Stimulated activated CD8-positive, alpha-beta memory T cell treated with anti-CD3 and anti-CD28 coated beads, Interleukin-4, amount 100 ng/mL, for 1 hour (primary cell): ENCODE results near the gene MET.
"Not testable (repeated sequence)": the region's sequence is repeated elsewhere in the genome, so short reads cannot be mapped to it uniquely, and the experiment has no call there.

Source experiments
- DNase-seq, 2 donors: peaks; one replicate each; pipeline ENCODE4 v3.0.0-alpha.2; 2020; ENCODE audit warnings: low read depth in 2 of 2, low spot score in 1 of 2

Gene MET

DNA sequence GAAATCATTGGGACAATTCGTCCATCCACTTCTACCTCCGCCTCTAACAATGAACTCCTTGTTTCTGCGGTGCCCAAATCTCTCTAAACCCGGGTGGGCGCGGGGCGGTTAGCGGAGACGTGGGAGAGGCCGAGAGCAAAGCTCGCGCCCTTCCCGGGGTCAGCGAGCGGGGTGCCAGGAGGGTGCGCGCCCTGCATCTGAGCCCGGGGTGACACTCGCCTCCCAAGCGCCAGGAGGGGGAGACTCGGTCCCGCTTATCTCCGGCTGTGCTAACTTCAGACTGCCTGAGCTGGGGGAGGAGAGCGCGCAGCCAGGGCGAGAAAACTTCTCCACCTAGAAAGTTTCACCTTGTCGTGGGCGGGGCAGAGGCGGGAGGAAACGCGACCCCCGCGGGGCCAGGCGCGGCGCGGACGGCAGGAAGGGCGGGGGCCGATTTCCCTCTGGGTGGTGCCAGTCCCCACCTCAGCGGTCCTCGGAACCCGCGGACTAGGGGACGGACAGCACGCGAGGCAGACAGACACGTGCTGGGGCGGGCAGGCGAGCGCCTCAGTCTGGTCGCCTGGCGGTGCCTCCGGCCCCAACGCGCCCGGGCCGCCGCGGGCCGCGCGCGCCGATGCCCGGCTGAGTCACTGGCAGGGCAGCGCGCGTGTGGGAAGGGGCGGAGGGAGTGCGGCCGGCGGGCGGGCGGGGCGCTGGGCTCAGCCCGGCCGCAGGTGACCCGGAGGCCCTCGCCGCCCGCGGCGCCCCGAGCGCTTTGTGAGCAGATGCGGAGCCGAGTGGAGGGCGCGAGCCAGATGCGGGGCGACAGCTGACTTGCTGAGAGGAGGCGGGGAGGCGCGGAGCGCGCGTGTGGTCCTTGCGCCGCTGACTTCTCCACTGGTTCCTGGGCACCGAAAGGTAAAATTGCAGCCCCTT is at the start of gene MET:
MET (plus strand) TSS at position 516 of the 915 bp plus-strand sequence. CDS start 26,889 bp downstream, outside the sequence.
- no peak for DNase-seq

DNA sequence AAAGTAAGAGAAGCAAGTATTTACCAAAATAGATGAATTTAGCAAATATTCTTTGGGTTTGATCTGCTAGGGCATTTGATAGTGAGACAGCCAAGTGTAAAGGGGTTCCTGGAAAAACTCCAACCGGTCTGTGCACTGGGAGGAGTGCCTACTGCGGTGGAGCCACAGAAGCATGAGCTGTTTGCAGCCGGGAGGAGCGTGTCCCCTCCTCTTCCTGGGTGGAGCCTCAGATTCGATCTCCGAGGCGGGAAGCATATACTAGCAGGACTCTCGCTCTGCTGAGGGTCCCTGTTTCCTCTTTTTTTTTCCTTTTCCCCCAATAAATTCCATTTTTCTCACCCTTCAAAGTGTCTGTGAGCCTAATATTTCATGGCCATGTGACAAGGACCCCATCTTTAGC is 45.1 kb upstream of the MET start:
- DNase-seq, result no peak

DNA sequence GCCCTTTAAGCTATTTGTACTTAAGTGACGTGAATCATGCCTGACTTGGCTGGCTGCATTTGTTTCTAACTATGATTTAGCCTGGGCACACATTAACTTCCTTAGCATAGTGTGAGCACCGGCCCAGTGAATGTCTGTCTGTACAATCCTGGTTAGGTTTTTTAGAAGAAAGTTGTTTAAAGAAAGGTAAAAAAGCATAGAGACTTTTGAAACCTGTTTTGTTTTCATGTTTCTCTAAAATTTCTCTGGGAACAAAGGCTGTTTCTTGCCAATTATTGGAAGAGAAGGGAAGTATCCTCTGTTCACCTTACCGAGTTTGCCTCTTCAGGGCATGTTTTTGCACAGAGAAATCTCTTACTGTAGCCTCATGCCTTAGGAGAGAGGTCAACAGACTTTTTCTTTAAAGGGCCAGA is 42.9 kb upstream of the MET start:
- no peak for DNase-seq

DNA sequence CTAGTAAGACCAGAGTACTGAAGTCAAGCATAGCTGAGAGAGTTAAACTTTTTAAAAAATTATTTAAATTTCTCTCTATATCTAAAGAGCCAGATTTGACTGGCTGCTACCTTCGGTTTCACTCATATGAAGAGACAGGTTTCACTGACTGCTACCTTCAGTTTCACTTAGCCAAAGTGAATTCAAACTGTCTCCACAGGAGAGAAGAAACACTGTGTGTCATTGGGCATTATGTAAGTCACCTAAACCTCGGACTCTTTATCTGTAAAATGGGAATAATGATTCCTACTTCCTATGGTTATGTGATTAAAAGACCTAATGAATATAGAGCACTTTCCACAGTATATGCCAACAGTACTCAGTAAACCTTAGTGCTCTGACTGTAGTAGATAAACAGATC is 41.6 kb upstream of the MET start:
- DNase-seq, result no peak

DNA sequence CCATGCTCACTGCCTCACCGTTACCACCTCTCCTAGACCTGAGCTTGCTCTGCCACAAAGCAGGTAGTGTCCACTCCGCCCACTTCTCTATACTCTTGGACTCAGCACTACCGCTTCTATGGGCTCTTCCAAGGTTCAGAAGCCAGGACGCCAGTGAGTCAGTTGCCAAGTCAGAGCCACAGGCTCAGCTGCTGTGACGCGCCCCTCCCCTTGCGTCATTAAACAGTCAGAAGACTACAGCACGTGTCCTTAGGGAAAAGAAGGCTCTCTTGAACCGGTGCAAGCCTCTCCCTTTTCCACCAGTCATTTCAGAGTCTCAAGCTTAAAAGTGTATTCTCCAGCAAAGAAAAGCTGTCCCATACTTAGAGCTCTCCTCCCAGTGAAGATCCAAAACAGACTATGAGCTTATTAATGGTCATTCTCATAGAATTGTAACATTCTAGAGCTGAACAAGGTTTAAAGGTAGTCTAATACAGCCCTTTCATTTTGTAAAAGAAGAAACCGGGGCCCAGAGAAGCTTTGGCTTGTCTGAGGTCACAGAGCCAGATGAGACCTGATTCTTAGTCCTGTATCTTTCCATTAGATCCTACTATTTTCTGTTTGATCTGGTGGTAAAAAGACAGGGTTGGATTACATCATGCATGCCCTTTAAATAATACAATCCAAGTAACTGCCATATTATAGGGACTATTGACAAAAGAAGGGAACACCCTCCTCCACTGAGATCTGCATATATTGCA is 40.9 kb upstream of the MET start:
- DNase-seq, result no peak

DNA sequence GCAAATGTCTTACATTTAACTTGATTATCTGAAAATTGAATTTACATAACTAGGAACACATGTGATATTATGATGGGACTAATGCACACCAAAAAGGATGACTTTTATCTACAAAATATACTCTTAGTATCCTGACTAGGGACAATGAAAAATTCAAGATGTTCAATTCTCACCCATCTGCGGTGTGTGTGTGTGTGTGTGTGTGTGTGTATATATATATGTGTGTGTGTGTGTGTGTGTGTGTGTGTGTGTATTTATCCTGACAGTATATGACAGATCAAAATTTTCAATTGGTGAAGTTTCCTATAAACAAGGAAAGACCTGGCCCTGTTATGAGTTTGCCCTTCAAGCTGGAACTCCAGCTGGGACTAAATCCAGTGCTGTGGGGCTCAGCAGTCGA is 40.3 kb upstream of the MET start:
- DNase-seq, result no peak

DNA sequence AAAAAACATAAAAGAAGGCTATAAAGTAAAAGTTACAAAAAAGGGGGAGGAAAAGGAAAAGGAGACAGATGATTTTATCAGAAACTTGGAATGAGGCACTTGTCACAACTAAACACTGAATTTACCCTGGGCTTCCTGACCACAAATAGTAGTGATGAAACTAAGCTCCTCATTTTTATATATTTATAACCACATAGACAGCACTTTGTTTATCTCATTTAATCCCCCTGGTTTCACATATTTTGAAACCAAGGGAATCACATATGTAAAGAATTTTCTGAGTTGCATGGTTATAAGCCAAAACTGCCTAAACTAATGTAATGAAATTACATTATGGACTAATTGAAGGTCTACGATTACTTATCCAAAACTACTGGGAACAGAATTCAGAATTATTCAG is 39.6 kb upstream of the MET start:
- DNase-seq, result no peak

DNA sequence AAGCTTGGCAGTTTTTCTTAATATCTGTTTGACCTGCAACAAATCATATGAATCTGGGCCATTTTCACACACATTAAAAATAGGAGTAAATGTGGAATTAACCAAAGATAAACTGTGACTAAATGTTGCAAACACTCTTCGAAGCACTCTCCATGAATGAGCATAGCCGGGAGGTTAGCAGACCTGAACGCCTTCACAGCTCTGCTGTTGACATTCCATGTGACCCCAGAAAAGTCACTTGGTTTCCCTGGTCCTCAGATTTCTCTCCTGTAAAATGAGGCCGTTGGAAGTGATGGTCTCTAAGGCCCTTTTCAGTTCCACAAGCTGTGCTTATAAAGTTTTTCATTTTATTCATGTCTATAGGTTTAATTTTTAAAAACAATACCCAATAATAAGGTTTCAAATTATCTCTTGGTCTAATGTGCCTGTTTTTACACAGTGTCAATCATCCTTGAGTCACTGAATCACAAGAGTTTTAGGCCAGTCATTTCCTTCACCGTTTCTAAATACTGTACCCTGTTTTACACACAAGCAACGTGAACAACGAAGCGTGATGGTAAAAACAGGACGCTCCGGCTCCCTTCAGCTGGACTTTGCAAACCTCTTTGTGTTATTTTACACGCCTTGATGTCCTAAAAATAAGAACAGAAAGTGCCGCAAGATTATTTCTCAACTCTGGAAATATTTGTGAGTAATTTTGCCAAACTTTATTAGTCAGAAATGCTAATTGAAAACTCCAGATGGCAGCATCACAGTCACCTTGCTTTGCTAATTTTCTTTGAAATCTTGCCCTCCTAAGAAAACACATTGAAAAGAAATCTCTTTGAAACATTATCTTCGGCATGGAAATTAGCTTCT is 38.6 kb upstream of the MET start:
- DNase-seq, result no peak

DNA sequence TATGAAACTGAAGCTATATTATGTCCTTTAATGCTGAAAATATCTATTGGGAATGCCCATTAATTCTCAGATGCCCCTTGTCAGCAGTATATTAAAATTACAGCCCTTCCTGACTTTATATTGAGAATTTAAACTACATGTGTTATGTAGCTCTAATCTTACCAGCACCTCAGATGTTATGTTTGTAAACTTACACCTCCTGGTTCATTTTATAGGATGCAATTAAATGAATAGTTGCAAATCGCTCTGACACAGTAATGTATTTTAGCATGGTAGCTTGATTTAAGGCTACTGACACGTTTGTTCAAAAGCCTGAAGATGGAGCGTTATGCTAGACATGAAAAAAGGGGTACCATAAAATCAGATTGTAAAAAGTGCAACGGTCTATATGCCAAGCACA is 35.0 kb upstream of the MET start:
- no peak for DNase-seq

DNA sequence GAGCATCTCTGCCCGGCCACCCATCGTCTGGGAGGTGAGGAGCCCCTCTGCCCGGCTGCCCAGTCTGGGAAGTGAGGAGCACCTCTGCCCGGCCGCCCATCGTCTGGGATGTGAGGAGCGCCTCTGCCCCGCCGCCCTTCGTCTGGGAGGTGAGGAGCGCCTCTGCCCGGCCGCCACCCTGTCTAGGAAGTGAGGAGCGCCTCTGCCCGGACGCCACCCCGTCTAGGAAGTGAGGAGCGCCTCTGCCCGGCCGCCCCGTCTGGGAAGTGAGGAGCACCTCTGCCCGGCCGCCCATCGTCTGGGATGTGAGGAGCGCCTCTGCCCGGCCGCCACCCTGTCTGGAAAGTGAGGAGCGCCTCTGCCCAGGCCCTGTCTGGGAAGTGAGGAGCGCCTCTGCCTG is 33.4 kb upstream of the MET start:
- DNase-seq, result not testable (repeated sequence)

DNA sequence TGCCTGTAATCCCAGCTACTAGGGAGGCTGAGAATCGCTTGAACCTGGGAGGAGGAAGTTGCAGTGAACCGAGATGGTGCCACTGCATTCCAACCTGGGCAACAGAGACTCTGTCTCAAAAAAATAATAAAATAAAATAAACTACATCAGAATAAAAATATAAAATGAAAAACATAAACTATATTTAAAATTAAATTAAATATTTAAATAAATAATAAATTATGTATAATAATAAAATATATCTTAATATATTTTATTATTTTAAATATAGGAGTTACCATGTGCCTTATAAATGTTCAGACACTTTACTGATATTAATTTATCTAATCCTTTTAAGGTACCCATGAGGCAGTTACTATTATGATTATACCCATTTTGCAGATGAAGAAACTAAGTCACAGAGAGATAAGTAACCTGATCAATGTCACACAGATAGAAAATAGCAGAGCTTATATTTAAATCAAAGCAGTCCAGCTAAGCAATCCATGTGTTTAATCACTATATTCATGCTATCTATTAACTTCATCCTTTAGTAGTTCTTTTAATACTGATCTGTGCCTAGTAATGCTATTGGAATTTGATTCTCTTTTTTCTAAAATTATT is 30.3 kb upstream of the MET start:
- DNase-seq, result no peak

DNA sequence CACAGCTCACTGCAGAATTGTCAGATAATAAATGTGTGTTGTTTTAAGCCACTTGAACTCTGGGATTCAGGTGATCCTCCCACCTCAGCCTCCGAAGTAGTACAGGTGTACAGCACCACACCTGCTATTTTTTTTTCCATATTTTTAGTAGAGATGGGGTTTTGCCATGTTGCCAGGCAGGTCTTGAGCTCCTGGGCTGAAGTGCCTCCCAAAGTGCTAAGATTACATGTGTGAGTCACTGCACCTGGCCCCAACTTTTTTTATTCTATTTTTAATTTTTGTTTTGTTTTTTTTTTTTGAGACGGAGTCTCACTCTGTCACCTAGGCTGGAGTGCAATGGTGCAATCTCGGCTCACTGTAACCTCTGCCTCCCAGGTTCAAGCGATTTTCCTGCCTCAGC is 28.8 kb upstream of the MET start:
- not testable (repeated sequence) for DNase-seq

DNA sequence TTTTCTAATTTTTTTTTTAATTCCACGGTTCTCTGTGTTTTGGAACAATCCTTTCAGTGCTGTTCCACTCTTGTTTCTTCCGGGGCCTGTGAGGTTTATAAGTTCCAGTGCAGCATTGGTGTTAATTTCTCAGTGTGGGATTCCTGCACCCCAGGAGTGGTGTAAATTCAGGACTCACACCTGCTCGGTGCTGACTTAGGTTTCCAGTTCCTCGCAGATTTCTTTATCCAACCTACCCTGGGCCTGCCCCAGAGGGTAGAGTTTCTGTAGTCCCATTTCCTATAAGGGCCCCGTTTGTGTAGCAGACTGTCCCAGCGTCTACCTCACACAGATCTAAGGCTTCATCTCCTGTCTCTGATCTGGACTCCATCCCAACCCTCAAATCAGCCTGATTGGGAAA is 27.4 kb upstream of the MET start:
- DNase-seq, result no peak

DNA sequence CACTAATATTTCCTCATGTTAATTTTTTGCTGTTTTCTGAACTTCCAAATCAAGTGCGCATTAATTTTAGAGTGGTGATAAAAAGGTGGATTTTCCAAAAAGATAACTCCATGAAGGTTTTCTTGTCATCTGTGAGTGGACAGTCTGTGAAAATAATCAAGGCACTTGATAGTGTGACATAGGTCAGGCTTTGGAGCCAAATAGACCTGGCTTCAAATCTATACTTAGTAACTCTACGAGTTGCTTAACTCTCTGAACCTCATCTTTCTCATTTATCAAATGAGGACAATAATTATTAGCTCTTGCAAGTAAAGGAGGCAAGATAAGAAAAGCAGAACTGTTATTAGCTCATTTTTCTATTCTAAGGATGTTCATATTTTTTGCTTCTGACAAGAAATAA is 24.7 kb upstream of the MET start:
- DNase-seq, result no peak

DNA sequence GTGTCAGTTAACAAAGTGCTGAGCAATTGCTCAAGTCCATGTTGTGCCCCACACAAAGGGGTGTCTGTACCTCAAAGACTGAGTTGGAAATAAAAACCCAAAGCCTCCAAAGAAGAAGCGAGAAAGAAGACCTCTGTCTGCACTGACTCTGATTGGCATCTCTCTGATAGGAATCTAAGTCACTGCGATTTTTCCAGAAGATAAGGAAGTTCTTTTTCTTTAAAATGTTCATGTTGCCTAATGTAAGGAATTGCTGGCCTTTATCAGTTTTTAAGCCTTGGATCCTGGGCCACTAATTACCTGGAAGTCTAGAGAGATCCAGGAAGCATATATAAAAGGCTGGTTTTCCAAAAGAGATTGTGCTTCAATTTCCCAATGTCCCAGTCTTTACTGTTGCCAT is 24.1 kb upstream of the MET start:
- DNase-seq, result no peak

DNA sequence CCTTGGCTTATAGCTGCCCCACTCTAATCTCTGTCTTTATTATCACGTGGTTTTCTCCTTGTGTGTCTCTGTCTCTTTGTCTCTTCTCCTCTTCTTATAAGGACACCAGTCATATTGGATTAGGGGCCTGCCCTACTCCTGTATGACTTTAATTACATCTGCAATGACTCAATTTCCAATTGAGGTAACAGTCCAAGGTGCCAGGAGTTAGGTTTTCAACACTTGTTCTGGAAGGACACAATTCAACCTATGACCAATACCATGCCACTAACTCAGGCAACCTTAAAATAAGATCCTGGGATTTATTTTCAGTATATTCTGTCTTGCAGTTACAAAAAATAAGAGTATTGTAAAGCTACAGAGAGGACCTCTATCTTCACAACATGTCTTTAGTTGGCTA is 21.6 kb upstream of the MET start:
- DNase-seq, result no peak

DNA sequence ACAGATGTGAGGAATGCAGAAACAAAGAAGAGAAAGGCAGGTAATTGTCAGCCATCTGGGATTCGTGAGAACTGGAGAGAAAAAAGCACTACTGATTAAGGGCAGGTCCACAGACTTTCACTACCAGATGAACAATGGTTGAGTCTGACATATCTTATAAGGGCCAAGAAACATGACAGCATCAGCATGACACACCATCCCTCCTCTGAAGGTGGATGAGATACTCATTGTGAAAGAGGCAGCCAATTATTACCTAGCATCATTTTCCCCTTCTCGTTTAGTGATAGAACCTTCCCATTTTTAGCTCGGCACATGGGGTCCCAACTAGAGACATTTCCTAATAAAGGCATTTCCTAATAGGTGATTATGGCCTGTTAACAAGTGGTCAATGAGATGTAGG is 19.2 kb upstream of the MET start:
- DNase-seq, result no peak

DNA sequence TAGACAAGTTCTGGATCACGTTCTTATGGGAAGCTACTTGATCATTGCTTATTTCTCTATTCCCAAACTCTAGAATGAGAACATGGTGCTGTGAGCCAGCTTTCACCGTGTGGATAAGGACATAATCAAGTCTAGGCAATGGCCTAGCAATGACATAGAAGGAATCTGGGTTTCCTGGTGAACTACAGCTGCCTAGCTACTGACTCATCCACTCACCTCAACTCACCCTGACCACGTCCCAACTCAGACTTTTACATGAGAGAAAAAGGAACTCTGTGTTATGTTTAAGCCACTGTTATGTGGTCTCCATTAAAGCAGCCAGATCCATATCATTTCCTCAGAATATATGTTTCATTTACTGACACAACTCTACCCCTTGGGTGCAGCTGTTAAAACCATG is 18.8 kb upstream of the MET start:
- DNase-seq, result no peak

DNA sequence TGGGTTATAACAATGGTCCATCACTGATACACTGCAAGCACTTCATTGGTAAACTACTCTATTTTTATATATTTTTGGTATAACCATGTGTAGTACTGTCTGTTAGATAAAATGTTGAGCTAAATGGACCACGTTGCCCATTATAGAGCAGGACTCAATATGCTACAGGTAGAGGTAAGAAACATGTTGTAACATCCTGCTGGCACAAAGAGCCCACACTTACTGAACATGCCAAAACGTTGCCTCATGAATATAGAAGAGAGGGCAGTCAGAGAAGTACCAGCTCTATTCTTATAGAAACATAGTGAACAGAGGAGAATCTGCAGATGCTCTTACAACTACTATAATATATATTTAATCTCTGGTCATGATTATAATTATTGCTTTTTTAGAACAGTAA is 18.4 kb upstream of the MET start:
- DNase-seq, result no peak

DNA sequence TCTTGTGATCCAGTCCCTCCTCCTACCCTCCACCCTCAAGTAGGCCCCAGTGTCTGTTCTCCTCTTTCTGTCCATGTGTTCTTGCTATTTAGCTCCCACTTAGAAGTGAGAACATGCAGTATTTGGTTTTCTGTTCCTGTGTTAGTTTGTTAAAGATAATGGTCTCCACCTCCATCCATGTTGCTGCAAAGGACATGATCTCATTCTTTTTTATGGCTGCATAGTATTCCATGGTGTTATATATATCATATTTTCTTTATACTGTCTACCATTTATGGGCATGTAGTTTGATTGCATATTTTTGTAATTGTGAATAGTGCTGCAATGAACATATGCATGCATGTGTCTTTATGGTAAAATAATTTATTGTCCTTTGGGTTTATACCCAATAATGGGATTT is 12.7 kb upstream of the MET start:
- DNase-seq, result not testable (repeated sequence)

DNA sequence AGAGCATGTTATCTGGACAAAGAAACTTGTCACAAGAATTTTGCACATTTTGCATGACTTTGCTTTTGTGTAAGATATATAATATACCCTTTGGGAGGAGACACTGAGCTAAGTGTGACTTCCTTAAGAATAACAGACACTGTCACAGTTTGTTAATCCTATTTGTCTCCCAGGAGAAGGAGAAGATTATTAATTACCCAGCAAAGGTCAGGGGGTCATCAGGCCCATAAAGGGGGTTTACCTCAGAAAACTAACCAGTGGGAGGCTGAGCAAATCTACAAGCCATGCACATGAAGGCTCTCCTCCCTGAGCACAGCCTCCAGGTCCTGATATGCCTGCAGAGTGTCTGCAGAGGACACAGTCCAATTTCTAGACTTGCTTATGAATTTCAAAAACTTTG is 10.1 kb upstream of the MET start:
- no peak for DNase-seq
